GM23338 (cell line): Measurements from ENCODE around the gene TMEM271. TPM values are rescaled to one million over a fixed set of nuclear protein-coding genes. Genes with fewer than 3 reads are reported as not detected.

Experiments
- ATAC-seq: fragments of 200-7000 bp; cut with Tn5 transposase; 3 replicates; pipeline ENCODE4 v1.9.1; 2020
- DNase-seq: peaks from one replicate; pipeline ENCODE4 v3.0.0-alpha.2; 2015; ENCODE audit warnings: low spot score
- H2AFZ ChIP-seq: fragments of 200-600 bp; sonication (generic); 2 replicates; pipeline ENCODE4 v1.8.0; 2016; ENCODE audit warnings: antibody characterized with exemption, mild to moderate bottlenecking, moderate library complexity
- H3F3A ChIP-seq: fragments of 200-600 bp; sonication (generic); replicated peaks from 2 replicates; pipeline ENCODE4 v1.8.0; 2017; ENCODE audit warnings: antibody characterized with exemption, mixed run types, low read depth
- H3K27ac ChIP-seq: fragments of 200-600 bp; sonication (generic); 2 replicates; pipeline ENCODE4 v1.6.1; 2016; ENCODE audit warnings: low read depth
- H3K27me3 ChIP-seq: fragments of 200-600 bp; sonication (generic); 2 replicates; pipeline ENCODE4 v1.8.0; 2016; ENCODE audit warnings: mild to moderate bottlenecking, mixed run types, moderate library complexity; ENCODE audit not compliant: insufficient read depth
- H3K36me3 ChIP-seq: fragments of 200-600 bp; sonication (generic); 2 replicates; pipeline ENCODE4 v1.8.0; 2016; ENCODE audit warnings: mild to moderate bottlenecking; ENCODE audit not compliant: insufficient read depth
- H3K4me1 ChIP-seq: fragments of 200-600 bp; sonication (generic); 2 replicates; pipeline ENCODE4 v1.8.0; 2016; ENCODE audit warnings: mild to moderate bottlenecking, moderate library complexity; ENCODE audit not compliant: insufficient read depth
- H3K4me2 ChIP-seq: fragments of 200-600 bp; sonication (generic); 2 replicates; pipeline ENCODE4 v1.7.1; 2017; ENCODE audit warnings: mixed run types
- H3K4me3 ChIP-seq: fragments of 200-600 bp; sonication (generic); 2 replicates; pipeline ENCODE4 v1.6.1; 2016; ENCODE audit warnings: mixed run types
- H3K79me2 ChIP-seq: fragments of 200-600 bp; sonication (generic); replicated peaks from 2 replicates; pipeline ENCODE4 v1.8.0; 2017; ENCODE audit warnings: mild to moderate bottlenecking; ENCODE audit not compliant: insufficient read depth
- H3K9me2 ChIP-seq: fragments of 200-600 bp; sonication (generic); 2 replicates; pipeline ENCODE4 v1.8.0; 2017; ENCODE audit not compliant: insufficient read depth
- H4K20me1 ChIP-seq: fragments of 200-600 bp; sonication (generic); replicated peaks from 2 replicates; pipeline ENCODE4 v1.8.0; 2017; ENCODE audit warnings: mild to moderate bottlenecking; ENCODE audit not compliant: insufficient read depth
- H3K27ac Mint-ChIP-seq: 2 replicates; pipeline ENCODE4 v1.8.0; 2020; ENCODE audit warnings: inconsistent platforms, mild to moderate bottlenecking, moderate library complexity, mixed read lengths
- H3K27me3 Mint-ChIP-seq: 3 replicates; pipeline ENCODE4 v1.8.0; 2022; ENCODE audit warnings: low read depth, mild to moderate bottlenecking, moderate library complexity, mixed read lengths, inconsistent platforms; ENCODE audit not compliant: insufficient read depth, poor library complexity
- H3K36me3 Mint-ChIP-seq: 3 replicates; pipeline ENCODE4 v1.8.0; 2021; ENCODE audit warnings: low read depth, mild to moderate bottlenecking, inconsistent platforms, moderate library complexity, mixed read lengths
- H3K4me1 Mint-ChIP-seq: 3 replicates; pipeline ENCODE4 v1.8.0; 2020; ENCODE audit warnings: mild to moderate bottlenecking, inconsistent platforms, mixed read lengths
- H3K4me3 Mint-ChIP-seq: 3 replicates; pipeline ENCODE4 v1.8.0; 2021; ENCODE audit warnings: moderate library complexity, mild to moderate bottlenecking, inconsistent platforms, mixed read lengths
- H3K9me3 Mint-ChIP-seq: 3 replicates; pipeline ENCODE4 v1.8.0; 2020; ENCODE audit warnings: moderate library complexity, mild to moderate bottlenecking, inconsistent platforms, mixed read lengths
- CREB1 ChIP-seq: fragments of 250-450 bp; sonication (Bioruptor Pico); IDR thresholded peaks from 2 replicates; pipeline ENCODE4 v1.5.0; 2020; ENCODE audit warnings: low read depth, mild to moderate bottlenecking, moderate library complexity
- CTCF ChIP-seq, 2 experiments: fragments of 200-600 bp in 1 of 2; sonication (generic) in 1 of 2; conservative IDR thresholded peaks; 2 replicates each; pipeline versions ENCODE4 v1.5.1 to v1.6.1; 2016 to 2017; ENCODE audit warnings: antibody characterized with exemption in 2 of 2, low read depth in 2 of 2, mild to moderate bottlenecking in 2 of 2, moderate library complexity in 1 of 2
- ETS1 ChIP-seq: IDR thresholded peaks from 2 replicates; pipeline ENCODE4 v1.6.1; 2016; ENCODE audit warnings: antibody characterized with exemption
- EZH2 ChIP-seq: fragments of 200-600 bp; sonication (generic); IDR thresholded peaks from one replicate; pipeline ENCODE4 v1.8.0; 2017; ENCODE audit warnings: antibody characterized with exemption, mild to moderate bottlenecking, low read depth; ENCODE audit not compliant: unreplicated experiment
- EZH2phosphoT487 ChIP-seq: fragments of 200-600 bp; sonication (generic); IDR thresholded peaks from one replicate; pipeline ENCODE4 v1.8.1; 2018; ENCODE audit warnings: antibody characterized with exemption; ENCODE audit not compliant: unreplicated experiment
- JUNB ChIP-seq: IDR thresholded peaks from one replicate; pipeline ENCODE4 v1.6.1; 2016; ENCODE audit warnings: antibody characterized with exemption; ENCODE audit not compliant: unreplicated experiment
- NANOG ChIP-seq: IDR thresholded peaks from 2 replicates; pipeline ENCODE4 v1.6.1; 2016; ENCODE audit warnings: antibody characterized with exemption, borderline replicate concordance
- POLR2AphosphoS5 ChIP-seq: IDR thresholded peaks from 2 replicates; pipeline ENCODE4 v1.6.1; 2016; ENCODE audit warnings: antibody characterized with exemption, low read depth
- STAT1 ChIP-seq: IDR thresholded peaks from one replicate; pipeline ENCODE4 v1.6.1; 2016; ENCODE audit warnings: antibody characterized with exemption; ENCODE audit not compliant: unreplicated experiment
- ZNF114 ChIP-seq: fragments of 250-450 bp; sonication (Bioruptor Pico); IDR thresholded peaks from 2 replicates; pipeline ENCODE4 v1.5.0; 2020; ENCODE audit warnings: mild to moderate bottlenecking, moderate library complexity
- ZNF331 ChIP-seq: fragments of 250-450 bp; sonication (Bioruptor Pico); IDR thresholded peaks from 2 replicates; pipeline ENCODE4 v1.5.0; 2020; ENCODE audit warnings: low read depth, mild to moderate bottlenecking, moderate library complexity
- ZNF462 ChIP-seq: fragments of 250-450 bp; sonication (Bioruptor Pico); IDR thresholded peaks from 2 replicates; pipeline ENCODE4 v1.5.0; 2020; ENCODE audit warnings: mild to moderate bottlenecking, moderate library complexity
- polyA plus RNA-seq: library from polyadenylated mRNA; unstranded; fragments of >200 nt; fragmentation: Nextera tagmentation; extraction: Ambion mirVana; gene quantifications from 2 replicates; pipeline ENCODE4 v1.2.1, GENCODE V29; 2016
- total RNA-seq: library from RNA; depleted of rRNA; stranded (reverse); fragments of >200 nt; shearing (Covaris generic); gene quantifications from 2 replicates; pipeline ENCODE4 v1.2.3, GENCODE V29; 2014
- TF ChIP-seq, protein P1 (sequence below): IDR thresholded peaks from one replicate; pipeline ENCODE4 v1.6.1; 2018; ENCODE audit warnings: antibody characterized with exemption; ENCODE audit not compliant: unreplicated experiment

Gene TMEM271
- total and polyA plus RNA-seq, 2 experiments from 2014 or later: 0.11 TPM; not detected in 1

GRCh38 chr4:538542-539142 lies 37.5 kb downstream of the TMEM271 start:
- Histone ChIP-seq H3F3A (no peaks in the 10 kb centered on the region), H3K4me3 (no peak overlapping the region), H3K79me2 (no peaks in the 10 kb centered on the region), H3K27me3 (peaks cover 5% of the 10 kb centered on the region; the same call in 1 of the 2 replicates), H3K4me2 (no peak overlapping the region), H2AFZ (no peak overlapping the region), H3K36me3 (no peaks in the 10 kb centered on the region), H3K9me2 (no peaks in the 10 kb centered on the region), H4K20me1 (peaks cover 6% of the 10 kb centered on the region; the same call in 1 of the 2 replicates), H3K4me1 (no peaks in the 10 kb centered on the region), H3K27ac (no peak overlapping the region)
- peaks cover 13% of the 10 kb centered on the region; the same call in 2 of the 3 replicates for H3K36me3 Mint-ChIP-seq
- H3K9me3 Mint-ChIP-seq: no peaks in the 10 kb centered on the region; the same call in 2 of the 3 replicates
- H3K4me1 Mint-ChIP-seq: no peaks in the 10 kb centered on the region
- TF ChIP-seq NANOG (no peak), EZH2 (no peak), CREB1 (CRISPR knock-in tag) (no peak), ETS1 (no peak), CTCF (conservative IDR thresholded peaks at IDR 0.05; ENCODE audit: low read depth in 2 of 2) (no peak), JUNB (no peak), EZH2phosphoT487 (no peak), STAT1 (no peak), POLR2AphosphoS5 (no peak), ZNF114 (CRISPR knock-in tag) (no peak), ZNF331 (no peak), ZNF462 (CRISPR knock-in tag) (no peak)
- TF ChIP-seq, protein P1, sequence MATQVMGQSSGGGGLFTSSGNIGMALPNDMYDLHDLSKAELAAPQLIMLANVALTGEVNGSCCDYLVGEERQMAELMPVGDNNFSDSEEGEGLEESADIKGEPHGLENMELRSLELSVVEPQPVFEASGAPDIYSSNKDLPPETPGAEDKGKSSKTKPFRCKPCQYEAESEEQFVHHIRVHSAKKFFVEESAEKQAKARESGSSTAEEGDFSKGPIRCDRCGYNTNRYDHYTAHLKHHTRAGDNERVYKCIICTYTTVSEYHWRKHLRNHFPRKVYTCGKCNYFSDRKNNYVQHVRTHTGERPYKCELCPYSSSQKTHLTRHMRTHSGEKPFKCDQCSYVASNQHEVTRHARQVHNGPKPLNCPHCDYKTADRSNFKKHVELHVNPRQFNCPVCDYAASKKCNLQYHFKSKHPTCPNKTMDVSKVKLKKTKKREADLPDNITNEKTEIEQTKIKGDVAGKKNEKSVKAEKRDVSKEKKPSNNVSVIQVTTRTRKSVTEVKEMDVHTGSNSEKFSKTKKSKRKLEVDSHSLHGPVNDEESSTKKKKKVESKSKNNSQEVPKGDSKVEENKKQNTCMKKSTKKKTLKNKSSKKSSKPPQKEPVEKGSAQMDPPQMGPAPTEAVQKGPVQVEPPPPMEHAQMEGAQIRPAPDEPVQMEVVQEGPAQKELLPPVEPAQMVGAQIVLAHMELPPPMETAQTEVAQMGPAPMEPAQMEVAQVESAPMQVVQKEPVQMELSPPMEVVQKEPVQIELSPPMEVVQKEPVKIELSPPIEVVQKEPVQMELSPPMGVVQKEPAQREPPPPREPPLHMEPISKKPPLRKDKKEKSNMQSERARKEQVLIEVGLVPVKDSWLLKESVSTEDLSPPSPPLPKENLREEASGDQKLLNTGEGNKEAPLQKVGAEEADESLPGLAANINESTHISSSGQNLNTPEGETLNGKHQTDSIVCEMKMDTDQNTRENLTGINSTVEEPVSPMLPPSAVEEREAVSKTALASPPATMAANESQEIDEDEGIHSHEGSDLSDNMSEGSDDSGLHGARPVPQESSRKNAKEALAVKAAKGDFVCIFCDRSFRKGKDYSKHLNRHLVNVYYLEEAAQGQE: no peak
- no peak overlapping the region for H3K4me3 Mint-ChIP-seq
- no peak overlapping the region for H3K27ac Mint-ChIP-seq
- no peak for DNase-seq
- no peaks in the 10 kb centered on the region for H3K27me3 Mint-ChIP-seq
- ATAC-seq: no peak
